Chondrocyte (in vitro differentiated cells): ENCODE results near the gene SIM1. TPM values are rescaled to one million over a fixed set of nuclear protein-coding genes. Genes with fewer than 3 reads are reported as not detected.

Experiments
- DNase-seq: peaks from one replicate; pipeline ENCODE4 v3.0.0; 2021; ENCODE audit warnings: mixed read lengths, low spot score
- H3K27ac Mint-ChIP-seq: one replicate; pipeline ENCODE4 v1.8.0; 2021; ENCODE audit warnings: mild to moderate bottlenecking, moderate library complexity, mixed read lengths; ENCODE audit not compliant: unreplicated experiment
- H3K27me3 Mint-ChIP-seq: 2 replicates; pipeline ENCODE4 v1.8.0; 2021; ENCODE audit warnings: low read depth, mixed read lengths
- H3K36me3 Mint-ChIP-seq: 2 replicates; pipeline ENCODE4 v1.8.0; 2021; ENCODE audit warnings: low read depth, mixed read lengths
- H3K4me1 Mint-ChIP-seq: 2 replicates; pipeline ENCODE4 v1.8.0; 2021; ENCODE audit warnings: low read depth, mild to moderate bottlenecking, mixed read lengths
- H3K4me3 Mint-ChIP-seq: one replicate; pipeline ENCODE4 v1.8.0; 2021; ENCODE audit warnings: mild to moderate bottlenecking, moderate library complexity, mixed read lengths; ENCODE audit not compliant: unreplicated experiment
- H3K9me3 Mint-ChIP-seq: 2 replicates; pipeline ENCODE4 v1.8.0; 2021; ENCODE audit warnings: low read depth, mixed read lengths
- total RNA-seq: library from RNA; stranded (reverse); gene quantifications from 3 replicates; pipeline ENCODE4 v1.2.1, GENCODE V29; 2021
- TF ChIP-seq, protein P1 (sequence below): fragments of 200-600 bp; sonication (generic); IDR thresholded peaks from 2 replicates; pipeline ENCODE4 v1.5.0; 2021; ENCODE audit warnings: antibody characterized with exemption, mild to moderate bottlenecking, moderate library complexity

SIM1 gene
- total RNA-seq, 1 donor from 2014 or later = 10.7 TPM

DNA sequence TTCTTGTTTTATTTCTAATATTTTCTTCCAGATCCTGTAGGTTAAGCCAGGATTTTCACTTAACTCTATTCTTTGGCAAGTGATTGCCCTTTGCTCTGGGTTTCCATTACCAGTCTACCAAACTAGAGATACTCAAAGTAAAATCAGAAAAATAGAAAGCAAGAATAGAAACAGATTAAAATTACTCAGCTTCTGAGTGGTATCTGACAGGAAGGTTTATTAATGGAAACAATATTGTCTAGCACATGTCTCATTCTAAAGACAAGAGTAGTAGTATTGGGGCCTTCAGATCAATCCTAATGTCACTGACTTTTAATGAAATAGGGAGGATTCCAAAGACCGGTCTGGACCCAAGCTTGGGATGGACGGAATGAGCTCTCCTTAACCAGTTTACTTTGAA is 72.3 kb downstream of the SIM1 start:
- Mint-ChIP-seq H3K27ac (no peak overlapping the region), H3K36me3 (peaks cover 4% of the 10 kb centered on the region), H3K4me3 (no peak overlapping the region), H3K9me3 (no peaks in the 10 kb centered on the region), H3K4me1 (peaks cover 13% of the 10 kb centered on the region), H3K27me3 (no peaks in the 10 kb centered on the region)
- TF ChIP-seq, protein P1, sequence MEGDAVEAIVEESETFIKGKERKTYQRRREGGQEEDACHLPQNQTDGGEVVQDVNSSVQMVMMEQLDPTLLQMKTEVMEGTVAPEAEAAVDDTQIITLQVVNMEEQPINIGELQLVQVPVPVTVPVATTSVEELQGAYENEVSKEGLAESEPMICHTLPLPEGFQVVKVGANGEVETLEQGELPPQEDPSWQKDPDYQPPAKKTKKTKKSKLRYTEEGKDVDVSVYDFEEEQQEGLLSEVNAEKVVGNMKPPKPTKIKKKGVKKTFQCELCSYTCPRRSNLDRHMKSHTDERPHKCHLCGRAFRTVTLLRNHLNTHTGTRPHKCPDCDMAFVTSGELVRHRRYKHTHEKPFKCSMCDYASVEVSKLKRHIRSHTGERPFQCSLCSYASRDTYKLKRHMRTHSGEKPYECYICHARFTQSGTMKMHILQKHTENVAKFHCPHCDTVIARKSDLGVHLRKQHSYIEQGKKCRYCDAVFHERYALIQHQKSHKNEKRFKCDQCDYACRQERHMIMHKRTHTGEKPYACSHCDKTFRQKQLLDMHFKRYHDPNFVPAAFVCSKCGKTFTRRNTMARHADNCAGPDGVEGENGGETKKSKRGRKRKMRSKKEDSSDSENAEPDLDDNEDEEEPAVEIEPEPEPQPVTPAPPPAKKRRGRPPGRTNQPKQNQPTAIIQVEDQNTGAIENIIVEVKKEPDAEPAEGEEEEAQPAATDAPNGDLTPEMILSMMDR = no peak
- no peak for DNase-seq

DNA sequence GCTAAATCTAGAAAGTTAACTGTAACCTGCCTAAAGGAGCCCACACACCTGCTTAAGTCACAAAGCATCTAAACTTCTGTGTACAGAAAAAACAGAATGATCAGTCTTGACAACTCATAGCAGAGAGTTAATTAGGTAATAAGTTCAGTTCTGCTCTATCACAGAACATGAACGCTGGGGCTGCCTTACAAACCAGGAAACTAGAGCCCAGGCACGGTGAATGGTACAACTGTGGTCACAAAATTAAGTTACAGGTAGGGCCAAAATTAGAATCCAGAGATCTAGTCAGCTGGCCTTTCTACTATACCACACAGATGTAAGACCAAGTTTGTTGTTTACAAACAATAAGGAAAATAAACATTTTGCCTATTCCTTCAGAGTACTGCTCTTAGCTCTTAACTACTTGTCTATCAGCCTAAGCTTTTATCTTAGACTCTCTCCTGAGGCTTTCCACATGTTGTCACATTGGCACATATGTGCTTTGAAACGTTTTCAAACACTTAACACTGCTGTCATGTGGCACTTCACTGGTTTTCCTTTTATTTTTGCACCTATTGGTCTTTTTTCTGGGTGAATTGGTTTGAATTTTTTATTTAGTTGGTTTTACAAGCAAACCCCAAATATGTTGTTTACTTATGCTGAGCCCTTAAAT is 75.7 kb downstream of the SIM1 start:
- TF ChIP-seq, protein P1 = no peak
- Mint-ChIP-seq H3K4me1 (peaks cover 12% of the 10 kb centered on the region), H3K27me3 (no peaks in the 10 kb centered on the region), H3K4me3 (no peak overlapping the region), H3K36me3 (peaks cover 6% of the 10 kb centered on the region), H3K9me3 (no peaks in the 10 kb centered on the region), H3K27ac (no peak overlapping the region)
- no peak for DNase-seq

DNA sequence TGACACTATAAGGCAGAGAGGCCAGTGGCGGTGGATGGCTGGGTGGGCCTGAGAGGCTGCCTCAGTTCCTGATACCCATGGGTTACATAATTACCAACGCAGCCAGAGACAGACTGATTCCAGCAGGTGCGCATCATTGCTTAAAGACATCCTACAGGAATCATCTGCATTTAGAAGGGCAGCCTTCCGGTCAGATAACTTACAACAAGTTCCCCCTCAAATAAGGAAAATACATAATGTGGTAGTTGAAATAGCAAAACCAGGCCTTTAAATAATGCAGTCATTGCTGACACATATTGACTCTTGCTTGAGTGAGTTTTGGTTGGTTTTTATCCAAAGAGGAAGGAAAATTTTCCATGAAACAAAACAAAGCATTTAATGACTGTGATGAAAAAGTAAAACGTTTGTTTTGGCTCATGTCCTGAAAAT is 81.9 kb downstream of the SIM1 start:
- DNase-seq = no peak
- peaks cover 24% of the 10 kb centered on the region for H3K4me1 Mint-ChIP-seq
- no peaks in the 10 kb centered on the region for H3K9me3 Mint-ChIP-seq
- peak overlapping the region; percentile 71 for H3K27ac Mint-ChIP-seq
- H3K27me3 Mint-ChIP-seq = no peaks in the 10 kb centered on the region
- H3K4me3 Mint-ChIP-seq = no peak overlapping the region
- peaks cover 2% of the 10 kb centered on the region for H3K36me3 Mint-ChIP-seq
- TF ChIP-seq, protein P1 = no peak

DNA sequence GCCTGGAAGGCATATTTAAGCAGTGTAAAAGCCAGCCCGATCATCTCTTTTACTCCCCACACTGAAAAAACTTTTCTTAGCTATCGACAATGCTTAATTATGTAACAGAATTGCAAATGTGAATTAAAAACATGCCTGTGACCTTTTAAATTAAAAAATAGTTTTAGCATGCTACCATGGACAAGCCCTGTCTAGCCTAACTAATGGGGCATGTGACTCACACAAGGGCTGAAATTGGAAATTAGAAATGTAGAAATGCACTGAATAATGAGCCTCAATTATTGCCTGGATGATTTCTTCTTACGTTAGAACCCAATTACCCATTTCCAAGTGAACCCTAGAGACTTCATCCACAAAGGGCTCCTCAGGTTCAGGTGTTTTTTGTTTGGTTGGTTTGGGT is 82.7 kb downstream of the SIM1 start:
- TF ChIP-seq, protein P1 = no peak
- Mint-ChIP-seq H3K4me1 (peaks cover 24% of the 10 kb centered on the region), H3K27me3 (no peaks in the 10 kb centered on the region), H3K27ac (no peak overlapping the region), H3K36me3 (peaks cover 2% of the 10 kb centered on the region), H3K9me3 (peaks cover 2% of the 10 kb centered on the region), H3K4me3 (no peak overlapping the region)
- no peak for DNase-seq

DNA sequence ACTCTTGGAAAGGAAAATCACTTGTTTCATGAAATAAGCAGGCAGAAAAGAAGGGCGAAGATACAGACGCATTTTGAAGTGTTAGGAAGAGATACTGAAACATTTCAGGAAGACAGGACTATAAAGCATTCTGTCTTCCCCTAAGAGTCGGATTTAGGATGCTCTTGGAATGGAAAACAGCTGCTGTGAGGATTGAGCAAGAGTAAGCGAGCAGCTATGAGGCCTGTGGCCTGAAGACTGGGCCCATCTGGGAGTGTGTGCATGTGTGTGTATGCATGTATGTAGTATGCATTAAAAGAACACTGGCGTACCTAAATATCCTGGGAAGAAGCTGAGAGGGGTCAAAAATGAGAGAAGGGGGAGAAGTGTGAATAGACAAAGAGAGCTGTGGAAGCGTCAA is 83.6 kb downstream of the SIM1 start:
- Mint-ChIP-seq H3K27ac (no peak overlapping the region), H3K27me3 (no peaks in the 10 kb centered on the region), H3K4me1 (peaks cover 27% of the 10 kb centered on the region), H3K4me3 (no peak overlapping the region), H3K9me3 (peaks cover 2% of the 10 kb centered on the region), H3K36me3 (no peaks in the 10 kb centered on the region)
- TF ChIP-seq, protein P1 = no peak
- DNase-seq = no peak
